A549 (cell line): ENCODE data around the gene FLNB. TPM values are rescaled to one million over a fixed set of nuclear protein-coding genes. Genes with fewer than 3 reads are reported as not detected.
A peak's percentile ranks its signal among the peaks of the same experiment; 100 is the strongest.

Experiments used
- ATAC-seq, 2 experiments: fragments of 200-7000 bp in 1 of 2; fragments of >200 bp in 1 of 2; cut with Nextera tagmentation in 1 of 2; cut with Tn5 transposase in 1 of 2; 3 replicates each; pipeline versions ENCODE4 v1.8.0 to v1.9.1; 2018 to 2020; ENCODE audit warnings: mild to moderate bottlenecking in 1 of 2, moderate library complexity in 1 of 2
- CTCF ChIA-PET: fragments of 300-600 bp; sonication (Branson Sonifier 250); formaldehyde crosslinking; extraction: SDS; loops from one replicate; lab custom pipeline; 2021; ENCODE audit warnings: antibody characterized with exemption, inconsistent platforms; lab: Yijun Ruan, JAX
- POLR2A ChIA-PET: fragments of 350-600 bp; formaldehyde crosslinking; extraction: SDS; loops from one replicate; lab custom pipeline; 2021; ENCODE audit warnings: antibody characterized with exemption, inconsistent platforms; lab: Yijun Ruan, JAX
- DNase-seq, 2 experiments: peaks; one replicate each; pipeline versions ENCODE4 v3.0.0 to v3.0.0-alpha.2; 2011 to 2016; ENCODE audit warnings: low read depth in 1 of 2, low spot score in 1 of 2
- FAIRE-seq: peaks from 2 replicates; lab custom pipeline; 2011; peaks lifted over from hg19 to GRCh38; lab: Jason Lieb, UNC
- H3K27ac ChIP-seq, 2 experiments: fragments of >200 bp; sonication (Bioruptor Twin); formaldehyde crosslinking; 3 replicates each; pipeline ENCODE4 v1.5.1; 2016 to 2017
- H3K4me1 ChIP-seq: fragments of >200 bp; sonication (Bioruptor Twin); formaldehyde crosslinking; 3 replicates; pipeline ENCODE4 v1.6.1; 2016
- H3K4me2 ChIP-seq: fragments of >200 bp; sonication (Bioruptor Twin); formaldehyde crosslinking; 3 replicates; pipeline ENCODE4 v1.6.1; 2016
- H3K4me3 ChIP-seq: fragments of >200 bp; sonication (Bioruptor Twin); formaldehyde crosslinking; 3 replicates; pipeline ENCODE4 v1.5.1; 2016
- H3K9me3 ChIP-seq: fragments of >200 bp; sonication (Bioruptor Twin); formaldehyde crosslinking; 3 replicates; pipeline ENCODE4 v1.6.1; 2016
- CHD2 ChIP-seq: fragments of 150-350 bp; IDR thresholded peaks from 2 replicates; pipeline ENCODE4 v1.6.1; 2014; ENCODE audit warnings: low read length; ENCODE audit not compliant: partially characterized antibody
- CHD4 ChIP-seq: fragments of 200-600 bp; sonication (generic); IDR thresholded peaks from 2 replicates; pipeline ENCODE4 v1.6.1; 2016; ENCODE audit warnings: antibody characterized with exemption, mild to moderate bottlenecking, borderline replicate concordance
- EHF ChIP-seq: fragments of 250-450 bp; sonication (Bioruptor Pico); IDR thresholded peaks from 2 replicates; pipeline ENCODE4 v1.5.0; 2020; ENCODE audit warnings: mild to moderate bottlenecking
- ESRRA ChIP-seq: fragments of 150-350 bp; IDR thresholded peaks from 2 replicates; pipeline ENCODE4 v1.6.1; 2014; ENCODE audit warnings: mild to moderate bottlenecking, low read length, borderline replicate concordance
- FOSB ChIP-seq: fragments of 250-450 bp; sonication (Bioruptor Pico); IDR thresholded peaks from 2 replicates; pipeline ENCODE4 v1.5.0; 2020; ENCODE audit warnings: mild to moderate bottlenecking, moderate library complexity
- FOSL2 ChIP-seq, 2 experiments: fragments of 450-650 bp in 1 of 2; fragments of >200 bp in 1 of 2; sonication (Bioruptor Twin) in 1 of 2; formaldehyde crosslinking; IDR thresholded peaks; 2 replicates each; pipeline versions ENCODE4 v1.5.0 to v1.6.1; 2016 to 2020; ENCODE audit warnings: mild to moderate bottlenecking in 1 of 2, moderate library complexity in 1 of 2
- FOXS1 ChIP-seq: fragments of 250-450 bp; sonication (Bioruptor Pico); IDR thresholded peaks from 2 replicates; pipeline ENCODE4 v1.5.0; 2020; ENCODE audit warnings: mild to moderate bottlenecking, moderate library complexity
- GATA3 ChIP-seq: IDR thresholded peaks from 2 replicates; pipeline ENCODE4 v1.6.1; 2012; ENCODE audit warnings: borderline replicate concordance
- HOXB5 ChIP-seq: fragments of 250-450 bp; sonication (Bioruptor Pico); IDR thresholded peaks from 2 replicates; pipeline ENCODE4 v1.5.0; 2020; ENCODE audit warnings: mild to moderate bottlenecking, moderate library complexity
- JUN ChIP-seq, 2 experiments: fragments of >200 bp; sonication (Bioruptor Twin); formaldehyde crosslinking; IDR thresholded peaks; 2 replicates in 1 of 2; 3 replicates in 1 of 2; pipeline ENCODE4 v1.6.1; 2016 to 2017
- JUNB ChIP-seq: fragments of >200 bp; sonication (Bioruptor Twin); formaldehyde crosslinking; IDR thresholded peaks from 2 replicates; pipeline ENCODE4 v1.6.1; 2016
- KDM5A ChIP-seq: fragments of 200-600 bp; sonication (generic); IDR thresholded peaks from 2 replicates; pipeline ENCODE4 v1.6.1; 2016; ENCODE audit warnings: antibody characterized with exemption, mild to moderate bottlenecking
- MAFK ChIP-seq: fragments of 450-650 bp; IDR thresholded peaks from 2 replicates; pipeline ENCODE4 v1.6.1; 2014; ENCODE audit not compliant: partially characterized antibody
- MAZ ChIP-seq: fragments of 150-350 bp; IDR thresholded peaks from 2 replicates; pipeline ENCODE4 v1.6.1; 2014; ENCODE audit warnings: antibody characterized with exemption, low read depth, low read length, borderline replicate concordance
- NPAS2 ChIP-seq: fragments of 250-450 bp; sonication (Bioruptor Pico); IDR thresholded peaks from 2 replicates; pipeline ENCODE4 v1.8.0; 2022; ENCODE audit warnings: mild to moderate bottlenecking, moderate library complexity, borderline replicate concordance
- NR3C1 ChIP-seq: fragments of >200 bp; sonication (Bioruptor Twin); formaldehyde crosslinking; IDR thresholded peaks from 3 replicates; pipeline ENCODE4 v1.6.1; 2017
- PHF8 ChIP-seq: fragments of 200-600 bp; sonication (generic); IDR thresholded peaks from 2 replicates; pipeline ENCODE4 v1.6.1; 2016; ENCODE audit warnings: low read depth, mild to moderate bottlenecking, antibody characterized with exemption, moderate library complexity, borderline replicate concordance
- POLR2A ChIP-seq: IDR thresholded peaks from 2 replicates; pipeline ENCODE4 v1.6.1; 2012; ENCODE audit warnings: mild to moderate bottlenecking, low read length
- POLR2AphosphoS2 ChIP-seq: conservative IDR thresholded peaks from 2 replicates; pipeline ENCODE4 v1.6.1; 2012; ENCODE audit warnings: low read length, improper control_type of control experiment, inconsistent platforms
- RAD21 ChIP-seq, 2 experiments: fragments of >200 bp in 1 of 2; sonication (Bioruptor Twin) in 1 of 2; formaldehyde crosslinking in 1 of 2; IDR thresholded peaks in 1 of 2; conservative IDR thresholded peaks in 1 of 2; 2 replicates in 1 of 2; 3 replicates in 1 of 2; pipeline ENCODE4 v1.6.1; 2012 to 2018; ENCODE audit warnings: inconsistent platforms in 1 of 2
- RCOR1 ChIP-seq: fragments of 150-350 bp; IDR thresholded peaks from 2 replicates; pipeline ENCODE4 v1.6.1; 2014; ENCODE audit warnings: antibody characterized with exemption, low read length, low read depth
- RFX5 ChIP-seq: fragments of 450-650 bp; IDR thresholded peaks from 2 replicates; pipeline ENCODE4 v1.7.1; 2014; ENCODE audit warnings: antibody characterized with exemption, mild to moderate bottlenecking, moderate library complexity
- SREBF2 ChIP-seq: fragments of 450-650 bp; IDR thresholded peaks from 2 replicates; pipeline ENCODE4 v1.6.1; 2014; ENCODE audit warnings: mild to moderate bottlenecking, moderate library complexity
- ZSCAN20 ChIP-seq: fragments of 250-450 bp; sonication (Bioruptor Pico); IDR thresholded peaks from 2 replicates; pipeline ENCODE4 v1.8.0; 2022; ENCODE audit warnings: mild to moderate bottlenecking, moderate library complexity
- WGBS: methylation state at CpG from one replicate; pipeline ENCODE4 v1.1.6; 2017; ENCODE audit errors: missing lambda C conversion rate; 5-methylcytosine and 5-hydroxymethylcytosine counted together
- polyA plus RNA-seq, 4 experiments: library from polyadenylated mRNA; depleted of rRNA in 3 of 4; stranded (reverse); fragments of >200 nt; fragmentation: RNase III in 1 of 4; extraction: RNeasy Plus Mini Kit Qiagen cat#74134 plus additional on column Dnase treatment in 1 of 4; gene quantifications; 2 replicates in 3 of 4; 3 replicates in 1 of 4; pipeline ENCODE4 v1.2.3, GENCODE V29; 2011 to 2017
- TF ChIP-seq, protein P1 (sequence below): fragments of 250-450 bp; sonication (Bioruptor Pico); IDR thresholded peaks from 2 replicates; pipeline ENCODE4 v1.5.0; 2021; ENCODE audit warnings: mild to moderate bottlenecking, moderate library complexity, borderline replicate concordance

Gene FLNB
- polyA plus RNA-seq, 2 of the 4 experiments (the other 2 are of a cell fraction), result 235 to 439 TPM

GRCh38 chr3:58093574-58094195 is 85.5 kb downstream of the FLNB start:
- DNase-seq (peak; percentile 33 to 52), ATAC-seq (peak; percentile 62 to 65), FAIRE-seq (no peak)
- H3K4me1 ChIP-seq, result peaks cover 54% of the 10 kb centered on the region
- CTCF ChIA-PET, result interaction anchor here (0.6 kb wide), 1 partner anchor 123 kb away, joined by 3 read pairs; no protein-coding TSS in a partner anchor
- peak overlapping the region in 1 of 2 experiments; percentile 28; a peak in 2 of 6 replicates for H3K27ac ChIP-seq
- WGBS, result 48% methylated on average over 8 of the region's 8 CpGs
- TF ChIP-seq, protein P1, sequence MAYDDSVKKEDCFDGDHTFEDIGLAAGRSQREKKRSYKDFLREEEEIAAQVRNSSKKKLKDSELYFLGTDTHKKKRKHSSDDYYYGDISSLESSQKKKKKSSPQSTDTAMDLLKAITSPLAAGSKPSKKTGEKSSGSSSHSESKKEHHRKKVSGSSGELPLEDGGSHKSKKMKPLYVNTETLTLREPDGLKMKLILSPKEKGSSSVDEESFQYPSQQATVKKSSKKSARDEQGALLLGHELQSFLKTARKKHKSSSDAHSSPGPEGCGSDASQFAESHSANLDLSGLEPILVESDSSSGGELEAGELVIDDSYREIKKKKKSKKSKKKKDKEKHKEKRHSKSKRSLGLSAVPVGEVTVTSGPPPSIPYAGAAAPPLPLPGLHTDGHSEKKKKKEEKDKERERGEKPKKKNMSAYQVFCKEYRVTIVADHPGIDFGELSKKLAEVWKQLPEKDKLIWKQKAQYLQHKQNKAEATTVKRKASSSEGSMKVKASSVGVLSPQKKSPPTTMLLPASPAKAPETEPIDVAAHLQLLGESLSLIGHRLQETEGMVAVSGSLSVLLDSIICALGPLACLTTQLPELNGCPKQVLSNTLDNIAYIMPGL (CRISPR knock-in tag), result no peak
- peak; percentile 73 for TF ChIP-seq MAFK
- no peak for TF ChIP-seq CHD2
- no peak for TF ChIP-seq FOSL2 (IDR thresholded peaks at IDR 0.05)
- TF ChIP-seq FOSL2 (CRISPR knock-in tag; IDR thresholded peaks at IDR 0.05), result 0 out of 2 replicates have a peak, but pooled peaks have one; percentile 5
- peak overlapping the region; percentile 13; the same call in 2 of the 3 replicates for H3K4me2 ChIP-seq
- POLR2A ChIA-PET, result no interaction called here
- no peak overlapping the region for H3K4me3 ChIP-seq
- H3K9me3 ChIP-seq, result no peaks in the 10 kb centered on the region

DNA sequence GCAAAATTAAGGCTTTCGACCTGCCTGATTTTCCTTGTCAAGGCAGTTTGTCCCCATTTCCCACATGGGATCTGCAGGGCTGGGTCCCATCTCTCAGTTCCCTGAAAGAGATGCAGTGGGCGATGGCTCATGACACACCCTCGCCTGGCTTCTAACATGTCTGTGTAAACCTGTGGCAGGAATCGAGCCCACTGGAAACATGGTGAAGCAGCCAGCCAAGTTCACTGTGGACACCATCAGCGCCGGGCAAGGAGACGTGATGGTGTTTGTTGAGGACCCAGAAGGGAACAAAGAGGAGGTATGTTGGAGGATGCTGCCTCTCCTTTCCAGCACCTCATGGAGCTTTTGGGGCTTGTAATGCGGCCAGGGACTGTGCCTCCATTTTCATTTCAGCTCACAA is 86.4 kb downstream of the FLNB start:
- no peak for DNase-seq
- POLR2A ChIA-PET, result no interaction called here
- WGBS, result 91% methylated on average over 6 of the region's 8 CpGs
- H3K4me1 ChIP-seq, result peaks cover 54% of the 10 kb centered on the region
- H3K4me3 ChIP-seq, result no peak overlapping the region
- H3K27ac ChIP-seq, result peak overlapping the region in 1 of 2 experiments; percentile 56; a peak in 4 of 6 replicates
- H3K4me2 ChIP-seq, result no peak overlapping the region
- no peak for FAIRE-seq
- CTCF ChIA-PET, result interaction anchor here (0.7 kb wide), 1 partner anchor 24 kb away, joined by 3 read pairs; no protein-coding TSS in a partner anchor
- no peaks in the 10 kb centered on the region for H3K9me3 ChIP-seq
- TF ChIP-seq PHF8 (no peak), JUNB (no peak), CHD4 (no peak), RCOR1 (no peak), RFX5 (no peak), HOXB5 (no peak), KDM5A (no peak), FOSB (CRISPR knock-in tag) (no peak), ESRRA (no peak), MAZ (no peak), POLR2AphosphoS2 (no peak), SREBF2 (no peak), NR3C1 (no peak), MAFK (no peak)
- no peak for ATAC-seq

GRCh38 chr3:58095603-58096138 is 87.4 kb downstream of the FLNB start:
- ChIA-PET POLR2A (no interaction called here), CTCF (interaction anchor here (0.6 to 1.0 kb wide), 2 partner anchors 17 to 290 kb away, joined by 3 to 6 read pairs; no protein-coding TSS in a partner anchor)
- peak overlapping the region in 1 of 2 experiments; percentile 61; a peak in 4 of 6 replicates for H3K27ac ChIP-seq
- H3K4me2 ChIP-seq, result no peak overlapping the region
- TF ChIP-seq EHF, result no peak
- no peak for TF ChIP-seq CHD2
- no peak for TF ChIP-seq ZSCAN20 (CRISPR knock-in tag)
- TF ChIP-seq JUN (IDR thresholded peaks at IDR 0.05), result no peak
- TF ChIP-seq POLR2A, result no peak
- no peak for TF ChIP-seq RAD21 (conservative IDR thresholded peaks at IDR 0.05 in 1 of 2, IDR thresholded peaks at IDR 0.05 in 1 of 2)
- no peak for TF ChIP-seq PHF8
- TF ChIP-seq GATA3, result no peak
- no peak for TF ChIP-seq NR3C1
- TF ChIP-seq NPAS2 (CRISPR knock-in tag), result no peak
- no peak for TF ChIP-seq FOXS1 (CRISPR knock-in tag)
- TF ChIP-seq CHD4, result no peak
- DNase-seq (no peak), ATAC-seq (no peak), FAIRE-seq (no peak)
- WGBS, result 87% methylated on average over 6 of the region's 6 CpGs
- no peak overlapping the region for H3K4me3 ChIP-seq
- no peaks in the 10 kb centered on the region for H3K9me3 ChIP-seq
- H3K4me1 ChIP-seq, result peaks cover 55% of the 10 kb centered on the region
